Ascending aorta (tissue), 2 donors: Measurements from ENCODE around the gene SYT11. TPM values are rescaled to one million over a fixed set of nuclear protein-coding genes. Genes with fewer than 3 reads are reported as not detected.

Experiments used
- DNase-seq, 2 donors: peaks; one replicate each; pipeline ENCODE4 v3.0.0-alpha.2; 2019; ENCODE audit warnings: low spot score in 2 of 2
- H3K27ac ChIP-seq, 2 donors: fragments of 200-600 bp; sonication (generic); one replicate each; pipeline ENCODE4 v1.5.1; 2016 to 2017; ENCODE audit warnings: mild to moderate bottlenecking in 1 of 2
- H3K27me3 ChIP-seq: fragments of 200-600 bp; sonication (generic); one replicate; pipeline ENCODE4 v1.5.1; 2017
- H3K36me3 ChIP-seq, 2 donors: fragments of 200-600 bp; sonication (generic); one replicate each; pipeline ENCODE4 v1.5.1; 2016
- H3K4me1 ChIP-seq, 2 donors: fragments of 200-600 bp; sonication (generic); one replicate each; pipeline ENCODE4 v1.5.1; 2016 to 2017; ENCODE audit warnings: mild to moderate bottlenecking in 1 of 2
- H3K4me3 ChIP-seq, 2 donors: fragments of 200-600 bp; sonication (generic); one replicate each; pipeline ENCODE4 v1.5.1; 2016 to 2017; ENCODE audit warnings: mild to moderate bottlenecking in 1 of 2
- H3K9me3 ChIP-seq, 2 donors: fragments of 200-600 bp; sonication (generic); one replicate each; pipeline ENCODE4 v1.5.1; 2016
- CTCF ChIP-seq, 3 experiments: fragments of 200-600 bp in 2 of 3; fragments of 450-650 bp in 1 of 3; sonication (generic) in 2 of 3; IDR thresholded peaks; one replicate each; pipeline ENCODE4 v1.5.1; 2016 to 2019; ENCODE audit warnings: antibody characterized with exemption in 3 of 3, mild to moderate bottlenecking in 1 of 3, moderate library complexity in 1 of 3
- intact Hi-C: fragments of 100-400 bp; cut with DNase I; formaldehyde crosslinking; loops from one replicate; pipeline ENCODE4 v1.15.1; 2023
- total RNA-seq: library from RNA; depleted of rRNA; stranded (reverse); fragments of >200 nt; gene quantifications from one replicate; pipeline ENCODE4 v1.1.0, GENCODE V29; 2016

SYT11 gene
- total RNA-seq, 1 donor from 2014 or later = 17.7 TPM

GRCh38 chr1:155897746-155898145 is 38.4 kb downstream of the SYT11 start:
- TF ChIP-seq CTCF (IDR thresholded peaks at IDR 0.05) = no peak
- DNase-seq = no peak
- intact Hi-C loops = no loop called here
- no peaks in the 10 kb centered on the region for H3K27me3 ChIP-seq
- H3K4me1 ChIP-seq = peaks cover 0 to 12% of the 10 kb centered on the region in 2 donors
- no peaks in the 10 kb centered on the region for H3K9me3 ChIP-seq
- H3K27ac ChIP-seq = no peak overlapping the region
- H3K36me3 ChIP-seq = peaks cover 60 to 67% of the 10 kb centered on the region in 2 donors
- H3K4me3 ChIP-seq = no peak overlapping the region

- Histone ChIP-seq H3K36me3 (peaks cover 71 to 78% of the 10 kb centered on the region in 2 donors), H3K4me3 (no peak overlapping the region), H3K27ac (no peak overlapping the region), H3K27me3 (no peaks in the 10 kb centered on the region), H3K9me3 (no peaks in the 10 kb centered on the region), H3K4me1 (peaks cover 0 to 6% of the 10 kb centered on the region in 2 donors)
- no peak for DNase-seq
- intact Hi-C loops = no loop called here
- TF ChIP-seq CTCF (IDR thresholded peaks at IDR 0.05) = no peak
These were observed 39.5 kb downstream of the SYT11 start for GRCh38 chr1:155898888-155899287.

GRCh38 chr1:155899683-155900082 is 40.3 kb downstream of the SYT11 start:
- Histone ChIP-seq H3K36me3 (peaks cover 79 to 86% of the 10 kb centered on the region in 2 donors), H3K27me3 (no peaks in the 10 kb centered on the region), H3K4me1 (peaks cover 0 to 2% of the 10 kb centered on the region in 2 donors), H3K4me3 (no peak overlapping the region), H3K27ac (no peak overlapping the region), H3K9me3 (no peaks in the 10 kb centered on the region)
- intact Hi-C loops = no loop called here
- TF ChIP-seq CTCF (IDR thresholded peaks at IDR 0.05) = no peak
- no peak for DNase-seq

GRCh38 chr1:155900161-155900560 is 40.8 kb downstream of the SYT11 start:
- TF ChIP-seq CTCF (IDR thresholded peaks at IDR 0.05) = no peak
- DNase-seq = no peak
- Histone ChIP-seq H3K4me3 (no peak overlapping the region), H3K4me1 (peaks cover 0 to 2% of the 10 kb centered on the region in 2 donors), H3K9me3 (no peaks in the 10 kb centered on the region), H3K27me3 (no peaks in the 10 kb centered on the region), H3K27ac (no peak overlapping the region), H3K36me3 (peaks cover 84 to 91% of the 10 kb centered on the region in 2 donors)
- intact Hi-C loops = no loop called here

GRCh38 chr1:155904261-155904660 is 44.9 kb downstream of the SYT11 start:
- Histone ChIP-seq H3K9me3 (no peaks in the 10 kb centered on the region), H3K27me3 (no peaks in the 10 kb centered on the region), H3K4me1 (peaks cover 0 to 1% of the 10 kb centered on the region in 2 donors), H3K4me3 (no peak overlapping the region), H3K27ac (no peak overlapping the region), H3K36me3 (peaks cover 84 to 98% of the 10 kb centered on the region in 2 donors)
- DNase-seq = no peak
- intact Hi-C loops = no loop called here
- no peak for TF ChIP-seq CTCF (IDR thresholded peaks at IDR 0.05)

GRCh38 chr1:155909894-155910293 is 50.5 kb downstream of the SYT11 start:
- intact Hi-C loops = loop anchor here (2.0 kb wide), 2 partner anchors 15 to 221 kb away; partner anchors contain the start of genes DAP3 and YY1AP1
- DNase-seq = peak in 1 of 2 donors; percentile 21
- Histone ChIP-seq H3K9me3 (no peaks in the 10 kb centered on the region), H3K4me1 (peaks cover 3 to 15% of the 10 kb centered on the region in 2 donors), H3K4me3 (peak overlapping the region; percentile 78 to 84), H3K27ac (peak overlapping the region; percentile 90 to 95), H3K36me3 (peaks cover 42 to 68% of the 10 kb centered on the region in 2 donors), H3K27me3 (no peaks in the 10 kb centered on the region)
- TF ChIP-seq CTCF (IDR thresholded peaks at IDR 0.05) = no peak
